K562 (cell line): ENCODE measurements around the gene TERB1. TPM values are rescaled to one million over a fixed set of nuclear protein-coding genes. Genes with fewer than 3 reads are reported as not detected.

Source experiments
- CBFA2T3 ChIP-seq: fragments of 450-650 bp; IDR thresholded peaks from 2 replicates; pipeline ENCODE4 v1.6.1; 2017
- CBX5 ChIP-seq: IDR thresholded peaks from 2 replicates; pipeline ENCODE4 v1.6.1; 2014; ENCODE audit warnings: low read depth, borderline replicate concordance
- DIDO1 ChIP-seq: fragments of 450-650 bp; IDR thresholded peaks from 2 replicates; pipeline ENCODE4 v1.6.1; 2016; ENCODE audit warnings: low read depth, missing biosample characterization, missing genetic modification characterization
- FOXA1 ChIP-seq: fragments of 450-650 bp; IDR thresholded peaks from 2 replicates; pipeline ENCODE4 v1.6.1; 2016; ENCODE audit warnings: mild to moderate bottlenecking, borderline replicate concordance
- HCFC1 ChIP-seq: IDR thresholded peaks from 2 replicates; pipeline ENCODE4 v1.6.1; 2012; ENCODE audit warnings: low read depth, low read length, improper control_type of control experiment
- HMGN3 ChIP-seq: IDR thresholded peaks from 2 replicates; pipeline ENCODE4 v1.6.1; 2011; ENCODE audit warnings: borderline replicate concordance, low read depth, mild to moderate bottlenecking, mixed read lengths, low read length; ENCODE audit not compliant: insufficient read length; ENCODE audit errors: extremely low read depth
- HSF4 ChIP-seq: fragments of 250-450 bp; sonication (Bioruptor Pico); IDR thresholded peaks from 2 replicates; pipeline ENCODE4 v2.1.2; 2022; ENCODE audit warnings: mild to moderate bottlenecking, moderate library complexity, borderline replicate concordance
- IRF2 ChIP-seq: sonication (generic); formaldehyde crosslinking; IDR thresholded peaks from 2 replicates; pipeline ENCODE4 v1.8.1; 2022; ENCODE audit warnings: mild to moderate bottlenecking, missing genetic modification reagents
- KAT2B ChIP-seq: IDR thresholded peaks from one replicate; pipeline ENCODE4 v1.6.1; 2012; ENCODE audit warnings: low read depth, mild to moderate bottlenecking, control low read depth, inconsistent platforms, low read length, moderate library complexity
- KDM2B ChIP-seq: fragments of 250-450 bp; sonication (Bioruptor Pico); IDR thresholded peaks from 2 replicates; pipeline ENCODE4 v1.8.0; 2021; ENCODE audit warnings: mild to moderate bottlenecking, moderate library complexity
- KLF13 ChIP-seq: fragments of 450-650 bp; IDR thresholded peaks from 2 replicates; pipeline ENCODE4 v1.6.1; 2016; ENCODE audit warnings: missing genetic modification characterization, low read depth, mild to moderate bottlenecking, missing compliant biosample characterization, moderate library complexity, borderline replicate concordance
- TBP ChIP-seq: optimal IDR thresholded peaks from 2 replicates; pipeline ENCODE3; 2011; ENCODE audit warnings: low read depth, low read length, improper control_type of control experiment
- ZKSCAN1 ChIP-seq: fragments of 150-350 bp; IDR thresholded peaks from 2 replicates; pipeline ENCODE4 v1.6.1; 2016; ENCODE audit warnings: low read depth, low read length
- ZNF354B ChIP-seq: fragments of 250-450 bp; sonication (Bioruptor Pico); IDR thresholded peaks from 2 replicates; pipeline ENCODE4 v1.4.0; 2020
- ZNF695 ChIP-seq: fragments of 450-650 bp; formaldehyde crosslinking; IDR thresholded peaks from 2 replicates; pipeline ENCODE4 v1.4.0; 2020; ENCODE audit warnings: mild to moderate bottlenecking, moderate library complexity
- polyA plus RNA-seq, 8 experiments: library from polyadenylated mRNA; depleted of rRNA in 4 of 8; stranded (reverse) in 5 of 8; unstranded in 3 of 8; fragments of >200 nt; fragmentation: Nextera tagmentation in 2 of 8; fragmentation: Illumina TruSeq in 1 of 8; extraction: Ambion mirVana in 2 of 8; extraction: Trizol in 1 of 8; gene quantifications; 2 replicates each; pipeline versions ENCODE4 v1.2.1 to v1.2.3, GENCODE V29; 2011 to 2014; ENCODE audit warnings: inconsistent platforms in 1 of 8, missing spikeins in 1 of 8
- total RNA-seq, 7 experiments: library from RNA; depleted of rRNA in 6 of 7; stranded (reverse); fragments of >200 nt in 6 of 7; fragmentation: Illumina TruSeq in 2 of 7; extraction: Trizol in 2 of 7; gene quantifications; 2 replicates each; pipeline versions ENCODE4 v1.2.1 to v1.2.3, GENCODE V29; 2011 to 2021; ENCODE audit warnings: low replicate concordance in 1 of 7
- TF ChIP-seq, protein P1 (sequence below): fragments of 250-450 bp; sonication (Bioruptor Pico); IDR thresholded peaks from 2 replicates; pipeline ENCODE4 v1.4.0; 2020
- TF ChIP-seq, protein P2 (sequence below): IDR thresholded peaks from 2 replicates; pipeline ENCODE4 v1.6.1; 2011; ENCODE audit warnings: borderline replicate concordance, low read depth, mild to moderate bottlenecking, moderate library complexity, low read length; ENCODE audit not compliant: insufficient read depth, poor library complexity, severe bottlenecking
- TF ChIP-seq, protein P3 (sequence below): sonication (generic); formaldehyde crosslinking; IDR thresholded peaks from 2 replicates; pipeline ENCODE4 v1.8.1; 2023; ENCODE audit warnings: mild to moderate bottlenecking, missing genetic modification reagents, moderate library complexity

TERB1 gene
- total and polyA plus RNA-seq, 9 of the 15 experiments (the other 6 are each of a cell fraction or from before 2014, with no cell fraction given): not detected

DNA sequence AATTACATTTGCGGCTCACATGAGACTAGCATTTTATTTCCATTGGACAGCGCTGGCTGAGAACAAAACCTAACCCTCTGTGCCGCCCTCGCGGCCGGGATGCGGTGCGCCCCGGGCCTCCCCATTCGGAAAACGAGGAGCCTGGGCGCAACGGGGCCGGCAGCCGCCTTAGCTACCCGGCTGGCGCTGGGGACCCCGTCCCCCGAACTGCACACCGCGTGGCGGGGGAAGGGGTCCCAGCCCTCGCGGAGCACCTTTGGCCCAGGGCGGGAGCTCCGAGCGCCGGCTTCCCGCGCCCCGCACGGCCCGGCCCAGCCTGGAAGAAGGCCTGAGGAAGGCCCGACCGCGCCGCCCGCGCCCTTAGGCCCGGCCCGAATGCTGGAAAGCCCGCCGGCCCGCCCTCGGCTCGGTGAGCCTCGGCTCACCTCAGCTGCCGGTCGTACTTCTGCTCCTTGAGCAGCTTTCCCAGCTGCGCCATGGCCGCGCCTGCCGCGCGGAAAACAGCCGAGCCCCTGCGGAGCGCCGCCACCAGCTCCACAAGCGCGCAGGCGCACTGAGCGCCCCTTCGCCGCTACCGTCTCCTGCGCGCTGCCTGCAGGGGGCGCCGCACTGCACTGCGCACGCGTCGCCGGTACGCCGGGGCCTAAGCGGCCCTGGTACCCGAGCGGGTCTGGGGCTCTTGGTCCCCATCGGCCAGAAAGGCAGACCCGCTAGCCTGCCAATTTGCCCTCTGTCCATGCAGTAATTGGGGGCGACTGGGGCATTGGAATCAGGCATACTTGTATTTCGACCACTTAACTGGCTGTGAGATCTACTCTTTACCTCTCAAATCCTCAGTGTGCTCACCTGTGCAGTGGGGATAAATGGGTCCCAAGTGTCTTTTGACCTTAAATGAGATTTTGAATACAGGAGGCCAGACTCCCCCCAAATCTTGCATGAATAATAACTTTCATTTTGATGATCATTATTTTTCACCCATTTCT lies 29.3 kb upstream of the TERB1 start, which contains the start of gene NAE1 (continued):
- TF ChIP-seq, protein P1, sequence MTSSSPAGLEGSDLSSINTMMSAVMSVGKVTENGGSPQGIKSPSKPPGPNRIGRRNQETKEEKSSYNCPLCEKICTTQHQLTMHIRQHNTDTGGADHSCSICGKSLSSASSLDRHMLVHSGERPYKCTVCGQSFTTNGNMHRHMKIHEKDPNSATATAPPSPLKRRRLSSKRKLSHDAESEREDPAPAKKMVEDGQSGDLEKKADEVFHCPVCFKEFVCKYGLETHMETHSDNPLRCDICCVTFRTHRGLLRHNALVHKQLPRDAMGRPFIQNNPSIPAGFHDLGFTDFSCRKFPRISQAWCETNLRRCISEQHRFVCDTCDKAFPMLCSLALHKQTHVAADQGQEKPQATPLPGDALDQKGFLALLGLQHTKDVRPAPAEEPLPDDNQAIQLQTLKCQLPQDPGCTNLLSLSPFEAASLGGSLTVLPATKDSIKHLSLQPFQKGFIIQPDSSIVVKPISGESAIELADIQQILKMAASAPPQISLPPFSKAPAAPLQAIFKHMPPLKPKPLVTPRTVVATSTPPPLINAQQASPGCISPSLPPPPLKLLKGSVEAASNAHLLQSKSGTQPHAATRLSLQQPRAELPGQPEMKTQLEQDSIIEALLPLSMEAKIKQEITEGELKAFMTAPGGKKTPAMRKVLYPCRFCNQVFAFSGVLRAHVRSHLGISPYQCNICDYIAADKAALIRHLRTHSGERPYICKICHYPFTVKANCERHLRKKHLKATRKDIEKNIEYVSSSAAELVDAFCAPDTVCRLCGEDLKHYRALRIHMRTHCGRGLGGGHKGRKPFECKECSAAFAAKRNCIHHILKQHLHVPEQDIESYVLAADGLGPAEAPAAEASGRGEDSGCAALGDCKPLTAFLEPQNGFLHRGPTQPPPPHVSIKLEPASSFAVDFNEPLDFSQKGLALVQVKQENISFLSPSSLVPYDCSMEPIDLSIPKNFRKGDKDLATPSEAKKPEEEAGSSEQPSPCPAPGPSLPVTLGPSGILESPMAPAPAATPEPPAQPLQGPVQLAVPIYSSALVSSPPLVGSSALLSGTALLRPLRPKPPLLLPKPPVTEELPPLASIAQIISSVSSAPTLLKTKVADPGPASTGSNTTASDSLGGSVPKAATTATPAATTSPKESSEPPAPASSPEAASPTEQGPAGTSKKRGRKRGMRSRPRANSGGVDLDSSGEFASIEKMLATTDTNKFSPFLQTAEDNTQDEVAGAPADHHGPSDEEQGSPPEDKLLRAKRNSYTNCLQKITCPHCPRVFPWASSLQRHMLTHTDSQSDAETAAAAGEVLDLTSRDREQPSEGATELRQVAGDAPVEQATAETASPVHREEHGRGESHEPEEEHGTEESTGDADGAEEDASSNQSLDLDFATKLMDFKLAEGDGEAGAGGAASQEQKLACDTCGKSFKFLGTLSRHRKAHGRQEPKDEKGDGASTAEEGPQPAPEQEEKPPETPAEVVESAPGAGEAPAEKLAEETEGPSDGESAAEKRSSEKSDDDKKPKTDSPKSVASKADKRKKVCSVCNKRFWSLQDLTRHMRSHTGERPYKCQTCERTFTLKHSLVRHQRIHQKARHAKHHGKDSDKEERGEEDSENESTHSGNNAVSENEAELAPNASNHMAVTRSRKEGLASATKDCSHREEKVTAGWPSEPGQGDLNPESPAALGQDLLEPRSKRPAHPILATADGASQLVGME (CRISPR knock-in tag): peak; percentile 27; the same call in 1 of the 2 replicates
- TF ChIP-seq ZNF695 (CRISPR knock-in tag) (no peak), KAT2B (peak; percentile 32), CBX5 (0 out of 2 replicates have a peak, but pooled peaks have one; percentile 10), HSF4 (CRISPR knock-in tag) (no peak), KLF13 (tag) (no peak), HCFC1 (peak; percentile 63), HMGN3 (peak; percentile 63), ZKSCAN1 (0 out of 2 replicates have a peak, but pooled peaks have one; percentile 21), ZNF354B (no peak), CBFA2T3 (no peak), IRF2 (CRISPR knock-in tag) (no peak), KDM2B (CRISPR knock-in tag) (0 out of 2 replicates have a peak, but pooled peaks have one; percentile 31), FOXA1 (no peak), DIDO1 (tag) (no peak), TBP (peak; percentile 83)
- TF ChIP-seq, protein P2, sequence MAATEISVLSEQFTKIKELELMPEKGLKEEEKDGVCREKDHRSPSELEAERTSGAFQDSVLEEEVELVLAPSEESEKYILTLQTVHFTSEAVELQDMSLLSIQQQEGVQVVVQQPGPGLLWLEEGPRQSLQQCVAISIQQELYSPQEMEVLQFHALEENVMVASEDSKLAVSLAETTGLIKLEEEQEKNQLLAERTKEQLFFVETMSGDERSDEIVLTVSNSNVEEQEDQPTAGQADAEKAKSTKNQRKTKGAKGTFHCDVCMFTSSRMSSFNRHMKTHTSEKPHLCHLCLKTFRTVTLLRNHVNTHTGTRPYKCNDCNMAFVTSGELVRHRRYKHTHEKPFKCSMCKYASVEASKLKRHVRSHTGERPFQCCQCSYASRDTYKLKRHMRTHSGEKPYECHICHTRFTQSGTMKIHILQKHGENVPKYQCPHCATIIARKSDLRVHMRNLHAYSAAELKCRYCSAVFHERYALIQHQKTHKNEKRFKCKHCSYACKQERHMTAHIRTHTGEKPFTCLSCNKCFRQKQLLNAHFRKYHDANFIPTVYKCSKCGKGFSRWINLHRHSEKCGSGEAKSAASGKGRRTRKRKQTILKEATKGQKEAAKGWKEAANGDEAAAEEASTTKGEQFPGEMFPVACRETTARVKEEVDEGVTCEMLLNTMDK: peak; percentile 100
- TF ChIP-seq, protein P3, sequence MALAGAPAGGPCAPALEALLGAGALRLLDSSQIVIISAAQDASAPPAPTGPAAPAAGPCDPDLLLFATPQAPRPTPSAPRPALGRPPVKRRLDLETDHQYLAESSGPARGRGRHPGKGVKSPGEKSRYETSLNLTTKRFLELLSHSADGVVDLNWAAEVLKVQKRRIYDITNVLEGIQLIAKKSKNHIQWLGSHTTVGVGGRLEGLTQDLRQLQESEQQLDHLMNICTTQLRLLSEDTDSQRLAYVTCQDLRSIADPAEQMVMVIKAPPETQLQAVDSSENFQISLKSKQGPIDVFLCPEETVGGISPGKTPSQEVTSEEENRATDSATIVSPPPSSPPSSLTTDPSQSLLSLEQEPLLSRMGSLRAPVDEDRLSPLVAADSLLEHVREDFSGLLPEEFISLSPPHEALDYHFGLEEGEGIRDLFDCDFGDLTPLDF (CRISPR knock-in tag): 0 out of 2 replicates have a peak, but pooled peaks have one; percentile 52
